HPDE6-E6E7 (cell line): Measurements from ENCODE around the gene IQCK.

Experiments
- DNase-seq: peaks from one replicate; pipeline ENCODE4 v3.0.0; 2011; ENCODE audit warnings: missing footprints; ENCODE audit errors: extremely low spot score

The IQCK gene

GRCh38 chr16:19717314-19717713, 757 bp upstream of the IQCK start:
- DNase-seq = no peak

- no peak for DNase-seq
These were observed 524 bp downstream of the IQCK start for GRCh38 chr16:19718624-19718965.

- DNase-seq = no peak
These were observed 4.3 kb downstream of the IQCK start for GRCh38 chr16:19722269-19722952.

- no peak for DNase-seq
These were observed 4.9 kb downstream of the IQCK start for GRCh38 chr16:19722981-19723380.

- no peak for DNase-seq
These were observed 10.5 kb downstream of the IQCK start for GRCh38 chr16:19728636-19728965.

GRCh38 chr16:19733551-19733950, 15.5 kb downstream of the IQCK start:
- DNase-seq = no peak

GRCh38 chr16:19735074-19735867, 17.2 kb downstream of the IQCK start:
- DNase-seq = no peak

- DNase-seq = no peak
These were observed 19.4 kb downstream of the IQCK start for GRCh38 chr16:19737306-19738038.

GRCh38 chr16:19741354-19741753, 23.3 kb downstream of the IQCK start:
- no peak for DNase-seq

- DNase-seq = no peak
These were observed 25.7 kb downstream of the IQCK start for GRCh38 chr16:19743816-19744159.

- DNase-seq = no peak
These were observed 26.6 kb downstream of the IQCK start for GRCh38 chr16:19744670-19745069.

- DNase-seq = no peak
These were observed 27.4 kb downstream of the IQCK start for GRCh38 chr16:19745286-19746010.

- no peak for DNase-seq
These were observed 28.5 kb downstream of the IQCK start for GRCh38 chr16:19746561-19746960.

GRCh38 chr16:19748389-19749168, 30.5 kb downstream of the IQCK start:
- DNase-seq = no peak

GRCh38 chr16:19749571-19750080, 31.6 kb downstream of the IQCK start:
- no peak for DNase-seq

- DNase-seq = no peak
These were observed 33.7 kb downstream of the IQCK start for GRCh38 chr16:19751478-19752385.

- peak; percentile 32 for DNase-seq
These were observed 36.0 kb downstream of the IQCK start for GRCh38 chr16:19753815-19754643.

GRCh38 chr16:19754644-19755036, 36.6 kb downstream of the IQCK start:
- peak; percentile 38 for DNase-seq

- DNase-seq = no peak
These were observed 37.2 kb downstream of the IQCK start for GRCh38 chr16:19755268-19755667.
